Measurements from ENCODE around the gene FBXW2. TPM values are rescaled to one million over a fixed set of nuclear protein-coding genes. Genes with fewer than 3 reads are reported as not detected.

Gene FBXW2
- total RNA-seq, 1 donor from 2014 or later, result 65.0 TPM

DNA sequence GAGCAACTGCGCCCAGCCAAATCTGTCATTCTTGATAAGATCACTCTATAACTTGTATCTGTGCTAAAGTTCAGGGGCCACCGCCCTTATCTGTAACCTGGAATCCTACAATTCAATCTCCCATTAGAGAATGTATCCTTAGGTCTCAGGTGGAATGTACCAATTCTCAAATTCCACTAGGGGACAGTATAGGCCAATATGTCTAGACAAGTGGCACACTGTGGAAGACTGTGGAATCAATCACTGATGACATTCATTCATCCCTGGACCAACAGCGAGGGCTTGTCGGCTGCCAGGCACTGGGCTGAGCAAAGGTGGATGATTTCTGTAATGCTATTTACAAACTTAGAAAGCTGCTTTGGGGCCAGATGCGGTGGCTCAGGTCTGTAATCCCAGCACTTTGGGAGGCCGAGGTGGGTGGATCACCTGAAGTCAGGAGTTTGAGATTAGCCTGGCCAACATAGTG lies 50.2 kb downstream of the FBXW2 start:
- no peak for DNase-seq (ENCODE audit: low spot score)

- DNase-seq (ENCODE audit: low spot score), result no peak
Observed at GRCh38 chr9:120741701-120742100, 51.5 kb downstream of the FBXW2 start.

DNA sequence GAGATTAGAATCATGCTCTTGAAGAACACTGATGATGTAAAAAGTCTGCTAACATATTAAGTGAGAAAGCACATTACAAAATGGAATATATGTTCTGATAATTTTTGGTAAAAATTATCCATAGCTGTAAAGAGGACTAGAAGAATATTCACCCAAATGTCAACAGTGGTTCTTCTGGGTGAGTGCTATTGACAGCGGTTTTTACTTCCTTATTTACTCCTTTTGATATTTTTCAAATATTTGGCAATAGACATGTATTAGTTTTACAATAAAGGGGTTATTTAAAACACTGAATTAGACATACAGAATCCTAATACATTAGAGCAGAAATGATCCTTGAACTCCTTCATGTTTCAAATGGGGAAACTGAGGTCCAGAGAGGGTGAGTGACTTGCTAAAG lies 52.0 kb downstream of the FBXW2 start:
- no peak for DNase-seq (ENCODE audit: low spot score)

DNA sequence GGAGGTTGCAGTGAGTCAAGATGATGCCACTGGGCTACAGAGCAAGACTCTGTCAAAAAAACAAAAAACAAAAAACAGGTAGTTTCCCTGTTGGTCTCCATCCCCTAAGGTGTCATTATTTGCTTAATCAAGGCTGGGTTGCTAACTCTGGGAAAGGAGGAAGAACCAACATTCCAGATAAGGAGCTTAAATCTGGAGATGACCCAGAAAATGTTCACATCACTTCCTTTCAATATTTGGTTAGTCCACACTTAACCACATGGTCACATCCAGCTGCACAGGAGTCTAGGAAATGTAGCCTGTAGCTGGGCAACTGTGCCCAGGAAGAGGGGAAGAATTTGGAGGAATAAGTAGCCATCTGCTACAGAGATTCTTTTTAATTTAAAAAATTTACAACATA lies 53.1 kb downstream of the FBXW2 start:
- no peak for DNase-seq (ENCODE audit: low spot score)

GRCh38 chr9:120737416-120738165 lies 55.6 kb downstream of the FBXW2 start:
- DNase-seq (ENCODE audit: low spot score), result no peak

- DNase-seq (ENCODE audit: low spot score), result no peak
Observed at GRCh38 chr9:120736881-120737280, 56.3 kb downstream of the FBXW2 start.

GRCh38 chr9:120735415-120736126 lies 57.6 kb downstream of the FBXW2 start:
- DNase-seq (ENCODE audit: low spot score), result no peak

GRCh38 chr9:120734607-120735410 lies 58.4 kb downstream of the FBXW2 start:
- peak; percentile 78 for DNase-seq (ENCODE audit: low spot score)

DNA sequence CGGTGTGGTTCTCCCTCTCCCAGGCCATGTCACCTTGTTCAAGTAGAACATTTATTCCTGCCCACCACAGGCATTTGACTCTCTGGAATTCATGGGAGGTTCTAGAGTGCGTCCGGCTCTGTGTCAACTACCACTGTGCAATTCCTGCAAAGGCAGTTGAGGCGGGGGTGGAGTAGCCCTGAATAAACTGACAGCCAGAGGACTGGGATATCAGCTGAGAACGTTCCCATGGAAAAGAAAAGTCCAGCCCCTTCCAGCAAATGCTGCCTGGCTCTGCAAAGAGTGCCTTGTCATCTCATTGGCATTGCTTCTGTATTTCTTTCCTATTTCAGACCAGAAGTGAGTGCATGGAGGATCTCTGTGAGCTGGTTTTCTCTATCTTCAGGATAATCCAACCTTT lies 60.0 kb downstream of the FBXW2 start:
- peak; percentile 86 for DNase-seq (ENCODE audit: low spot score)

GRCh38 chr9:120730654-120731514 lies 62.3 kb downstream of the FBXW2 start:
- DNase-seq (ENCODE audit: low spot score), result peak; percentile 41

DNA sequence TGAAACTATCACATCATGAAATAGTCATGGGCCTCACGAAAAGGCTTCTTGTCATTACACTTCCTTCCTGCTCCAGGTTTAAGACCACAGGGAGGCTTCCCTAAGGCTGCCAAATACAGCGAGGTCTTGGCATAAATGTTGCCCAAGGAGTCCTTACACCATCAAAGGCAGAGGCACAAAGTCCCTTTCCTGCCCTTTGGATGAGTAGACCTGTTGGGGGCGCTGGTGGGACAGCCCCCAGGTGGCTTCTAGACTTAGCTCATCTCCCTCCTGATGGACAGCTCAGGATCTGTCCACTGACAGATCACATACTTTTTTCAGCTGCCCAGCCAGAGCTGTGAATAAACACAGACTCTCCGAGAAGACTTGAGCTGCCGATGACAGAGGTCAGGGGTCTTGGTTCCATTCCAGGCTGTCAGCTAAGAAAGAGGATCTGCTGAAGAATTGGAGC lies 63.4 kb downstream of the FBXW2 start:
- no peak for DNase-seq (ENCODE audit: low spot score)

DNA sequence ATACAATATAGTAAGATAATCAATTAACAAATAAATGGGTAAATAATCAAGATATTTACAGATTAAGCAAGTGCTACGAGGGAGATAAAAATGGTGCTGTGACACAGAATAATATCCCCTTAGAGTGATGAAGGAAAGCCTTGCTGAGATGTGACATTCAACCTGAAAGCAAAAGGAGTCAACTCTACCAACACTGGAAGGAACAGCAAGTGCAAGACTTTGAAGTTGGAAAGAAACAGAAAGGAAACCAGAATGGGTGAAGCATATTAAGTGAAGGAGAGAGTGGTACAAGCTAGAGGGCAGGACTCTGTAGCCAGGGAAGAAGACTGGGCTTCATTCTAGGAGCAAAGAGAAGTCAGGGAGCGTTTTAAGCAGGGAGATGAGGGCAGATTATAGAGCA lies 66.7 kb downstream of the FBXW2 start:
- DNase-seq (ENCODE audit: low spot score), result no peak

- no peak for DNase-seq (ENCODE audit: low spot score)
Observed at GRCh38 chr9:120725907-120726306, 67.3 kb downstream of the FBXW2 start.

DNA sequence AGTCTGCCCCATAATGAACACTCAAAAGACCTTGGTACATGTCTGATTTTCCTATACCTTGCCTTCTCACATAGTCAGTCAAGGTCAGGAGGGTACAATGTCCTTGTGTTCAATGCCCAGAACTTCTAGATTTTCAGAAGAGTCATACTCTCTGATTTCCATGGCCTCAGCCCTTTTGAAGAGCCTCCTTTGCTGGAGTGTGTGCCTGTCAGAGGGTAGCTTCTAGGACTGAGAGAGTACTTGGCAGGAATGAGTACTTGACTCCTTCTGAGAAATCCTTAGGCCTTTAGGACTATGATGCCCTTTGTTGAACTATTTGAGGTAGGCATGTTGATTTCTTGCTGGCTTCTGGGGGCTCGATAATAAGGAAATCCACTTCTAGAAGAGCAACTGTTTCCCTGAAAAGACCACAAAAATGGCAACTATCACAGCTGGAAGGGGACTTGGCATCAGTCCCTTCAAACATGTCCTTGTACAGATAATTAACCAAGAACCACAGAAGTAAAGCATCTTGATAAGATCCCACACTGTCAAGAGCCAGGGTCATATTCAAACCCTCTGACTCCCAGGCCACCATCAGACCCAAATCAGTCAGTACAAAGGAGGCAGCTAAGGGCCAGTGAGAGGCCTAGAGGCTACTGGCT lies 68.3 kb downstream of the FBXW2 start:
- DNase-seq (ENCODE audit: low spot score), result no peak

DNA sequence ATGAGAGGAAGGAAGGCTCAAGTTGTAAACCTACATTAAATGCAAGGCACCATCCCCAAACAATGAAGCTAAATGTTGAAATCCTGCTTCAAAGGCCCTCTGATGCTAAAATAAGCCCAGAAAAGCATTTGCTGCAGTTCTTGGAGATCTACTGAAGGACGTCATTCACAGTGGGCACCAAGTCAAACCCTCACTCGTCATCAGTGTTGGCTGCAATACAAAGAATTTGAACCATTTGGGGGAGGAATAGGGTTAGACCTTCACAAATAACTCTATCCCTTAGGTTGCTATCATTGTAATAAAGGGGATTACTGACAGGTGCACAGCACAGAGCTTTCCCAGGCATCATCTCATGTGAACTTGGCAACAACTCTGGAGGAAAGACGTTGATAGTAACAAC lies 69.7 kb downstream of the FBXW2 start:
- DNase-seq (ENCODE audit: low spot score), result peak; percentile 57

GRCh38 chr9:120720404-120720803 lies 72.8 kb downstream of the FBXW2 start:
- DNase-seq (ENCODE audit: low spot score), result no peak

- no peak for DNase-seq (ENCODE audit: low spot score)
Observed at GRCh38 chr9:120718316-120718715, 74.9 kb downstream of the FBXW2 start.

DNA sequence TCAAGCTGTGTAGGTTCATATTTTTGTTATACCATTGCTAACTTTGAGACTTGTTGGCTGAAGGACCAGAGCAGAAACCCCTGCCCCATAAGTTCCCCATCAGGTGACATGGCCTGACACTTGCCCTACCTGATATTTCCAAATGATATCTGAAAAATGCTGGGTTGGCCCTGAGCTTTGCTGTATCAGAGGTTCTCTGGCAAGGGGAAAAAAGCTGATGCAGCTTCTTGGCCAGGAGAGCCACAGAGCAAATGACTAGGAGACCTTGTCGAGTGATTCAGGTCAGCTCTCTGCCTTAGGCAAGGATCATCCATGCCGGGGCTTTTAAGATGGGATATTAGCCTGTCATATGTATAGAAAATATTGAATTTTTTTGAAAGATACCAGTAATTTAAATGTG lies 76.0 kb downstream of the FBXW2 start:
- no peak for DNase-seq (ENCODE audit: low spot score)

- DNase-seq (ENCODE audit: low spot score), result no peak
Observed at GRCh38 chr9:120716483-120716882, 76.7 kb downstream of the FBXW2 start.

DNA sequence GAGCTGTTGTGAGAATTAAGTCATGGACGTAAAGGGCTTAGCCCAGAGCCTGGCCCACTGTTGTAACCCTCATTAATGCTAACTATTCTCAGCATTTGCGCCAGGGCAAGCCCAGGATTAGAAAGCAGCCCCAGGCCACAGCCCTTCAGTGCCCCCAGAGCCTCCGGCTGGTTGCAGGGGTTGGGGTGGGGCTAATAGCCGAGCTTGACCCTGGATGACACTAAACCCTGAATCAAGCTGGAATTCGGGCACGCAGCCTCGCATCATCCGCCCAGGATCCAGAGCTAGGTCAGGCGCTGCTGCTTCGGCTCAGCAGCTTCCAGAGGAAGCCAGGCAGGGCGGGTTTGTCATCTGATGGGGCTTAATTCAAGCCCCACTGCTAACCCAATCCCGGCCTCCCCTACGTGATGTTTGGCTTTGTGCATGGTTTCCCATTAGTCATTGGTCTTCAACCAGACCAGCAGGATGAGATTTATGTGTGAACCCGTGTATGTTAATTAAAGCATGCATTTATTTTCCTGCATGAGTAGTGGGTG lies 77.8 kb downstream of the FBXW2 start:
- peak; percentile 92 for DNase-seq (ENCODE audit: low spot score)
